ENCODE measurements around the gene TESMIN. TPM values are rescaled to one million over a fixed set of nuclear protein-coding genes. Genes with fewer than 3 reads are reported as not detected.

The TESMIN gene
- total RNA-seq, 1 donor from 2014 or later = 8.1 TPM

DNA sequence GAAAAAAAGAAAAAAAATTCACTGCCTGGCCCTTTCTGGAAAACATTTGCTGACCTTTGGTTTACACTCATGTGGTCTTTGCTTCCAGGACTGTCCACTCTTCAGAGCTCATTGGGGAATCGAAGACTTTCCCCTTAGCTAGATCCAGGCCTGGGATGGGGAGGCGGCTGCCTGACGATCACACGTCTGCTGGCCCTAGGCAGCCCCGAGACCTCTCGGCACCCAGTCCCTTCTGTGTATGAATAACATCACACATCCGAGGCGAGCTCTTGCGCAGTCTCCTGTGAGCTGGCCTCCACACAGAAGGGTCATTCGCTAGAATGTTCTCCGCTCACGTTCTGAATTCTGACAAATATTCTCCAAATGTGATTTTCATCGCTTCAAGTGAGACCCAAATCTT, 92.7 kb downstream of the TESMIN start:
- TF ChIP-seq, protein P1, sequence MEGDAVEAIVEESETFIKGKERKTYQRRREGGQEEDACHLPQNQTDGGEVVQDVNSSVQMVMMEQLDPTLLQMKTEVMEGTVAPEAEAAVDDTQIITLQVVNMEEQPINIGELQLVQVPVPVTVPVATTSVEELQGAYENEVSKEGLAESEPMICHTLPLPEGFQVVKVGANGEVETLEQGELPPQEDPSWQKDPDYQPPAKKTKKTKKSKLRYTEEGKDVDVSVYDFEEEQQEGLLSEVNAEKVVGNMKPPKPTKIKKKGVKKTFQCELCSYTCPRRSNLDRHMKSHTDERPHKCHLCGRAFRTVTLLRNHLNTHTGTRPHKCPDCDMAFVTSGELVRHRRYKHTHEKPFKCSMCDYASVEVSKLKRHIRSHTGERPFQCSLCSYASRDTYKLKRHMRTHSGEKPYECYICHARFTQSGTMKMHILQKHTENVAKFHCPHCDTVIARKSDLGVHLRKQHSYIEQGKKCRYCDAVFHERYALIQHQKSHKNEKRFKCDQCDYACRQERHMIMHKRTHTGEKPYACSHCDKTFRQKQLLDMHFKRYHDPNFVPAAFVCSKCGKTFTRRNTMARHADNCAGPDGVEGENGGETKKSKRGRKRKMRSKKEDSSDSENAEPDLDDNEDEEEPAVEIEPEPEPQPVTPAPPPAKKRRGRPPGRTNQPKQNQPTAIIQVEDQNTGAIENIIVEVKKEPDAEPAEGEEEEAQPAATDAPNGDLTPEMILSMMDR (IDR thresholded peaks at IDR 0.05) = no peak
- no peak for TF ChIP-seq EZH2phosphoT487 (IDR thresholded peaks at IDR 0.05)
- no peak for TF ChIP-seq EZH2 (IDR thresholded peaks at IDR 0.05)
- no peak overlapping the region for H3K4me3 Mint-ChIP-seq
- Histone ChIP-seq H3K79me2 (ENCODE audit: low read depth) (no peaks in the 10 kb centered on the region), H2AFZ (replicated peaks) (no peak overlapping the region), H3K27ac (no peak overlapping the region), H3K4me2 (no peak overlapping the region), H3K36me3 (no peaks in the 10 kb centered on the region), H3K9ac (no peak overlapping the region), H4K20me1 (ENCODE audit: low read depth) (no peaks in the 10 kb centered on the region), H3K9me3 (ENCODE audit: low read depth) (no peaks in the 10 kb centered on the region), H3K4me1 (no peaks in the 10 kb centered on the region), H3K4me3 (no peak overlapping the region), H3F3A (ENCODE audit: low read depth) (no peaks in the 10 kb centered on the region), H3K27me3 (no peaks in the 10 kb centered on the region)
- peaks cover 11% of the 10 kb centered on the region for H3K9me3 Mint-ChIP-seq
- H3K27me3 Mint-ChIP-seq (ENCODE audit: insufficient read depth, low read depth) = peaks cover 8% of the 10 kb centered on the region
- H3K36me3 Mint-ChIP-seq = no peaks in the 10 kb centered on the region
- H3K4me1 Mint-ChIP-seq = peaks cover 10% of the 10 kb centered on the region
- H3K27ac Mint-ChIP-seq = no peak overlapping the region
- DNase-seq (ENCODE audit: low spot score) = no peak

DNA sequence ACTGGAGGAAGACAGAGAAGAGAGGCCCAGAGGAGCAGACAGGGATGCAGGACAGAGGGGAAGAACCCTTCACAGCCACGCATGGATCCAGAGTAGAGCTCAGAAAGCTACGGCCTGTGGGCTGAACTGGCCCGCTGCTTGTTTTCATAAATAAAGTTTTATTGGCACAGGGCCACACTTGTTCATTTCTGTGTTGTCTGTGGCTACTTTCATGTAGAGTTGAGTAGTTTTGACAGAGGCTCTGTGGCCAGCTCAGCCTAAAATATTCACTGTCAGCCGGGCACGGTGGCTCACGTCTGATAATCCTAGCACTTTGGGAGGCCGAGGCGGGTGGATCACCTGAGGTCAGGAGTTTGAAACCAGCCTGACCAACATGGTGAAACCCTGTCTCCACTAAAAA, 93.2 kb downstream of the TESMIN start:
- Histone ChIP-seq H3K27me3 (no peaks in the 10 kb centered on the region), H3K4me2 (no peak overlapping the region), H3K79me2 (ENCODE audit: low read depth) (no peaks in the 10 kb centered on the region), H3K4me1 (no peaks in the 10 kb centered on the region), H3K4me3 (no peak overlapping the region), H4K20me1 (ENCODE audit: low read depth) (no peaks in the 10 kb centered on the region), H3K36me3 (no peaks in the 10 kb centered on the region), H2AFZ (replicated peaks) (no peak overlapping the region), H3K27ac (no peak overlapping the region), H3F3A (ENCODE audit: low read depth) (no peaks in the 10 kb centered on the region), H3K9ac (no peak overlapping the region), H3K9me3 (ENCODE audit: low read depth) (no peaks in the 10 kb centered on the region)
- no peak for TF ChIP-seq EZH2 (IDR thresholded peaks at IDR 0.05)
- no peak for TF ChIP-seq EZH2phosphoT487 (IDR thresholded peaks at IDR 0.05)
- TF ChIP-seq, protein P1 (IDR thresholded peaks at IDR 0.05) = no peak
- H3K27me3 Mint-ChIP-seq (ENCODE audit: insufficient read depth, low read depth) = peaks cover 8% of the 10 kb centered on the region
- no peak for DNase-seq (ENCODE audit: low spot score)
- H3K27ac Mint-ChIP-seq = no peak overlapping the region
- H3K4me1 Mint-ChIP-seq = peaks cover 10% of the 10 kb centered on the region
- peaks cover 11% of the 10 kb centered on the region for H3K9me3 Mint-ChIP-seq
- H3K4me3 Mint-ChIP-seq = no peak overlapping the region
- H3K36me3 Mint-ChIP-seq = no peaks in the 10 kb centered on the region

Other genes with a start within 250 kb of the TESMIN start
- 1.7 TPM in 1 of 2 replicates, not detected in the other for gene GAL, start 67.0 kb downstream of the TESMIN start, total RNA-seq (ENCODE audit: low replicate concordance)
- gene CPT1A, start 90.4 kb upstream of the TESMIN start, total RNA-seq (ENCODE audit: low replicate concordance) = 0.64 and 0.90 TPM in 2 replicates
- 32.3 and 40.6 TPM in 2 replicates for gene MRPL21, start 152.3 kb upstream of the TESMIN start, total RNA-seq (ENCODE audit: low replicate concordance)
- 13.6 and 16.5 TPM in 2 replicates for gene IGHMBP2, start 152.4 kb upstream of the TESMIN start, total RNA-seq (ENCODE audit: low replicate concordance)
- not detected in 2 replicates for gene MRGPRD, start 229.5 kb upstream of the TESMIN start, total RNA-seq (ENCODE audit: low replicate concordance)